ENCODE data around the gene ARHGAP24.

Gene ARHGAP24

GRCh38 chr4:85697854-85698253, 222.9 kb downstream of the ARHGAP24 start:
- no peak for DNase-seq (ENCODE audit: low read depth in 2 of 2)

- DNase-seq (ENCODE audit: low read depth in 2 of 2) = no peak
Observed at GRCh38 chr4:85700362-85700761, 225.4 kb downstream of the ARHGAP24 start.

GRCh38 chr4:85701861-85702321, 226.9 kb downstream of the ARHGAP24 start:
- no peak for DNase-seq (ENCODE audit: low read depth in 2 of 2)

- no peak for DNase-seq (ENCODE audit: low read depth in 2 of 2)
Observed at GRCh38 chr4:85703096-85703495, 228.1 kb downstream of the ARHGAP24 start.

GRCh38 chr4:85707611-85708010, 232.7 kb downstream of the ARHGAP24 start:
- DNase-seq (ENCODE audit: low read depth in 2 of 2) = no peak

GRCh38 chr4:85708468-85708867, 233.5 kb downstream of the ARHGAP24 start:
- DNase-seq (ENCODE audit: low read depth in 2 of 2) = no peak

- no peak for DNase-seq (ENCODE audit: low read depth in 2 of 2)
Observed at GRCh38 chr4:85713005-85713404, 238.1 kb downstream of the ARHGAP24 start.

- no peak for DNase-seq (ENCODE audit: low read depth in 2 of 2)
Observed at GRCh38 chr4:85715991-85716737, 241.2 kb downstream of the ARHGAP24 start.

GRCh38 chr4:85717351-85717750, 242.4 kb downstream of the ARHGAP24 start:
- DNase-seq (ENCODE audit: low read depth in 2 of 2) = no peak

- DNase-seq (ENCODE audit: low read depth in 2 of 2) = no peak
Observed at GRCh38 chr4:85717847-85718246, 242.9 kb downstream of the ARHGAP24 start.

- no peak for DNase-seq (ENCODE audit: low read depth in 2 of 2)
Observed at GRCh38 chr4:85720735-85721134, 245.8 kb downstream of the ARHGAP24 start.

- DNase-seq (ENCODE audit: low read depth in 2 of 2) = no peak
Observed at GRCh38 chr4:85722401-85722800, 247.5 kb downstream of the ARHGAP24 start.

- DNase-seq (ENCODE audit: low read depth in 2 of 2) = no peak
Observed at GRCh38 chr4:85722807-85723206, 247.9 kb downstream of the ARHGAP24 start.

GRCh38 chr4:85724791-85725563, 250.0 kb downstream of the ARHGAP24 start:
- no peak for DNase-seq (ENCODE audit: low read depth in 2 of 2)

- no peak for DNase-seq (ENCODE audit: low read depth in 2 of 2)
Observed at GRCh38 chr4:85725721-85726170, 250.8 kb downstream of the ARHGAP24 start.

- DNase-seq (ENCODE audit: low read depth in 2 of 2) = no peak
Observed at GRCh38 chr4:85726555-85726954, 251.6 kb downstream of the ARHGAP24 start.

- DNase-seq (ENCODE audit: low read depth in 2 of 2) = no peak
Observed at GRCh38 chr4:85728464-85728863, 253.5 kb downstream of the ARHGAP24 start.

- no peak for DNase-seq (ENCODE audit: low read depth in 2 of 2)
Observed at GRCh38 chr4:85732124-85732523, 257.2 kb downstream of the ARHGAP24 start.

- DNase-seq (ENCODE audit: low read depth in 2 of 2) = no peak
Observed at GRCh38 chr4:85733798-85734197, 258.8 kb downstream of the ARHGAP24 start.

GRCh38 chr4:85734424-85734831, 259.5 kb downstream of the ARHGAP24 start:
- DNase-seq (ENCODE audit: low read depth in 2 of 2) = no peak

GRCh38 chr4:85736571-85736970, 261.6 kb downstream of the ARHGAP24 start:
- DNase-seq (ENCODE audit: low read depth in 2 of 2) = no peak

- DNase-seq (ENCODE audit: low read depth in 2 of 2) = no peak
Observed at GRCh38 chr4:85737254-85737653, 262.3 kb downstream of the ARHGAP24 start.

GRCh38 chr4:85738721-85739120, 263.8 kb downstream of the ARHGAP24 start:
- DNase-seq (ENCODE audit: low read depth in 2 of 2) = no peak
